ENCODE results near the gene DNAJC1.

Gene DNAJC1

GRCh38 chr10:21985541-21985940 lies 18.0 kb downstream of the DNAJC1 start:
- Histone ChIP-seq H2AFZ (ENCODE audit: insufficient read depth, low read length, poor library complexity) (no peak overlapping the region), H2AK5ac (ENCODE audit: low read length) (no peak overlapping the region), H4K8ac (ENCODE audit: low read depth, low read length) (no peak overlapping the region), H3K14ac (ENCODE audit: low read length) (no peak overlapping the region), H2BK120ac (ENCODE audit: insufficient read depth, low read length, poor library complexity) (no peak overlapping the region), H3K27ac (ENCODE audit: low read depth, low read length) (no peak overlapping the region), H3K4ac (ENCODE audit: low read depth, low read length) (no peak overlapping the region), H3K23ac (ENCODE audit: low read length) (no peak overlapping the region), H3K4me1 (ENCODE audit: control insufficient read depth in 1 of 2, insufficient read depth in 2 of 2, low read length in 2 of 2) (no peaks in the 10 kb centered on the region), H3K4me3 (ENCODE audit: low read depth, low read length) (no peak overlapping the region), H3K4me2 (ENCODE audit: low read length) (no peak overlapping the region), H3K9ac (ENCODE audit: low read length) (no peak overlapping the region), H3K18ac (ENCODE audit: low read length) (no peak overlapping the region), H3K79me1 (ENCODE audit: low read length) (no peaks in the 10 kb centered on the region), H2BK5ac (ENCODE audit: low read depth, low read length, poor library complexity) (no peak overlapping the region), H2BK12ac (ENCODE audit: low read length) (no peak overlapping the region), H3K79me2 (ENCODE audit: control insufficient read depth, insufficient read depth, low read length, poor library complexity) (peaks cover 2% of the 10 kb centered on the region), H4K12ac (ENCODE audit: low read depth, low read length) (no peak overlapping the region), H3K36me3 (ENCODE audit: control insufficient read depth in 1 of 2, insufficient read depth in 2 of 2, low read length in 2 of 2) (no peaks in the 10 kb centered on the region), H3K9me3 (ENCODE audit: insufficient read depth, low read depth, low read length) (no peaks in the 10 kb centered on the region), H3K27me3 (ENCODE audit: insufficient read depth, low read length) (no peaks in the 10 kb centered on the region), H4K91ac (ENCODE audit: low read depth, low read length) (no peak overlapping the region)
- DNase-seq: no peak
- WGBS (ENCODE audit: extremely low coverage, insufficient coverage, insufficient read length): no CpG with 5 or more reads among the region's 1 CpG

- no peak overlapping the region for H4K12ac ChIP-seq (ENCODE audit: low read depth, low read length)
- no peak overlapping the region for H3K4me3 ChIP-seq (ENCODE audit: low read depth, low read length)
- no peak overlapping the region for H3K23ac ChIP-seq (ENCODE audit: low read length)
- H3K4me2 ChIP-seq (ENCODE audit: low read length): no peak overlapping the region
- no CpG with 5 or more reads among the region's 3 CpGs for WGBS (ENCODE audit: extremely low coverage, insufficient coverage, insufficient read length)
- no peaks in the 10 kb centered on the region for H3K36me3 ChIP-seq (ENCODE audit: control insufficient read depth in 1 of 2, insufficient read depth in 2 of 2, low read length in 2 of 2)
- H2AK5ac ChIP-seq (ENCODE audit: low read length): no peak overlapping the region
- H3K4me1 ChIP-seq (ENCODE audit: control insufficient read depth in 1 of 2, insufficient read depth in 2 of 2, low read length in 2 of 2): no peaks in the 10 kb centered on the region
- H3K4ac ChIP-seq (ENCODE audit: low read depth, low read length): no peak overlapping the region
- H3K9me3 ChIP-seq (ENCODE audit: insufficient read depth, low read depth, low read length): no peaks in the 10 kb centered on the region
- peaks cover 2% of the 10 kb centered on the region for H3K79me2 ChIP-seq (ENCODE audit: control insufficient read depth, insufficient read depth, low read length, poor library complexity)
- no peaks in the 10 kb centered on the region for H3K79me1 ChIP-seq (ENCODE audit: low read length)
- no peak overlapping the region for H3K9ac ChIP-seq (ENCODE audit: low read length)
- no peak overlapping the region for H2AFZ ChIP-seq (ENCODE audit: insufficient read depth, low read length, poor library complexity)
- no peak overlapping the region for H3K14ac ChIP-seq (ENCODE audit: low read length)
- H3K27me3 ChIP-seq (ENCODE audit: insufficient read depth, low read length): no peaks in the 10 kb centered on the region
- no peak overlapping the region for H4K91ac ChIP-seq (ENCODE audit: low read depth, low read length)
- H2BK12ac ChIP-seq (ENCODE audit: low read length): no peak overlapping the region
- no peak for DNase-seq
- H3K27ac ChIP-seq (ENCODE audit: low read depth, low read length): no peak overlapping the region
- H2BK5ac ChIP-seq (ENCODE audit: low read depth, low read length, poor library complexity): no peak overlapping the region
- no peak overlapping the region for H4K8ac ChIP-seq (ENCODE audit: low read depth, low read length)
- H3K18ac ChIP-seq (ENCODE audit: low read length): no peak overlapping the region
- H2BK120ac ChIP-seq (ENCODE audit: insufficient read depth, low read length, poor library complexity): no peak overlapping the region
These were observed 22.4 kb downstream of the DNAJC1 start for GRCh38 chr10:21981118-21981517.

- no peak overlapping the region for H2BK5ac ChIP-seq (ENCODE audit: low read depth, low read length, poor library complexity)
- no peak overlapping the region for H3K18ac ChIP-seq (ENCODE audit: low read length)
- no peak overlapping the region for H2AFZ ChIP-seq (ENCODE audit: insufficient read depth, low read length, poor library complexity)
- H3K36me3 ChIP-seq (ENCODE audit: control insufficient read depth in 1 of 2, insufficient read depth in 2 of 2, low read length in 2 of 2): no peaks in the 10 kb centered on the region
- no peaks in the 10 kb centered on the region for H3K4me1 ChIP-seq (ENCODE audit: control insufficient read depth in 1 of 2, insufficient read depth in 2 of 2, low read length in 2 of 2)
- H3K27ac ChIP-seq (ENCODE audit: low read depth, low read length): no peak overlapping the region
- no peak overlapping the region for H3K4ac ChIP-seq (ENCODE audit: low read depth, low read length)
- no peak overlapping the region for H2BK120ac ChIP-seq (ENCODE audit: insufficient read depth, low read length, poor library complexity)
- no peak overlapping the region for H4K8ac ChIP-seq (ENCODE audit: low read depth, low read length)
- H3K27me3 ChIP-seq (ENCODE audit: insufficient read depth, low read length): no peaks in the 10 kb centered on the region
- H3K9ac ChIP-seq (ENCODE audit: low read length): no peak overlapping the region
- DNase-seq: no peak
- H2BK12ac ChIP-seq (ENCODE audit: low read length): no peak overlapping the region
- no peak overlapping the region for H3K23ac ChIP-seq (ENCODE audit: low read length)
- no peak overlapping the region for H3K4me3 ChIP-seq (ENCODE audit: low read depth, low read length)
- no peak overlapping the region for H3K14ac ChIP-seq (ENCODE audit: low read length)
- no peak overlapping the region for H3K4me2 ChIP-seq (ENCODE audit: low read length)
- H4K91ac ChIP-seq (ENCODE audit: low read depth, low read length): no peak overlapping the region
- H2AK5ac ChIP-seq (ENCODE audit: low read length): no peak overlapping the region
- no peaks in the 10 kb centered on the region for H3K9me3 ChIP-seq (ENCODE audit: insufficient read depth, low read depth, low read length)
- H3K79me2 ChIP-seq (ENCODE audit: control insufficient read depth, insufficient read depth, low read length, poor library complexity): peaks cover 2% of the 10 kb centered on the region
- no peak overlapping the region for H4K12ac ChIP-seq (ENCODE audit: low read depth, low read length)
- no peaks in the 10 kb centered on the region for H3K79me1 ChIP-seq (ENCODE audit: low read length)
These were observed 22.8 kb downstream of the DNAJC1 start for GRCh38 chr10:21980691-21981090.

- no peak overlapping the region for H3K14ac ChIP-seq (ENCODE audit: low read length)
- H3K36me3 ChIP-seq (ENCODE audit: control insufficient read depth in 1 of 2, insufficient read depth in 2 of 2, low read length in 2 of 2): no peaks in the 10 kb centered on the region
- no peak overlapping the region for H3K23ac ChIP-seq (ENCODE audit: low read length)
- no CpG with 5 or more reads among the region's 1 CpG for WGBS (ENCODE audit: extremely low coverage, insufficient coverage, insufficient read length)
- H2AFZ ChIP-seq (ENCODE audit: insufficient read depth, low read length, poor library complexity): no peak overlapping the region
- H3K18ac ChIP-seq (ENCODE audit: low read length): no peak overlapping the region
- peaks cover under 1% of the 10 kb centered on the region for H3K79me2 ChIP-seq (ENCODE audit: control insufficient read depth, insufficient read depth, low read length, poor library complexity)
- no peak overlapping the region for H3K27ac ChIP-seq (ENCODE audit: low read depth, low read length)
- H3K4me2 ChIP-seq (ENCODE audit: low read length): no peak overlapping the region
- DNase-seq: no peak
- H3K79me1 ChIP-seq (ENCODE audit: low read length): no peaks in the 10 kb centered on the region
- H3K4ac ChIP-seq (ENCODE audit: low read depth, low read length): no peak overlapping the region
- no peak overlapping the region for H2BK5ac ChIP-seq (ENCODE audit: low read depth, low read length, poor library complexity)
- no peak overlapping the region for H3K4me3 ChIP-seq (ENCODE audit: low read depth, low read length)
- no peak overlapping the region for H3K9ac ChIP-seq (ENCODE audit: low read length)
- H3K27me3 ChIP-seq (ENCODE audit: insufficient read depth, low read length): no peaks in the 10 kb centered on the region
- no peak overlapping the region for H4K12ac ChIP-seq (ENCODE audit: low read depth, low read length)
- H4K91ac ChIP-seq (ENCODE audit: low read depth, low read length): no peak overlapping the region
- no peak overlapping the region for H2BK12ac ChIP-seq (ENCODE audit: low read length)
- no peaks in the 10 kb centered on the region for H3K4me1 ChIP-seq (ENCODE audit: control insufficient read depth in 1 of 2, insufficient read depth in 2 of 2, low read length in 2 of 2)
- no peak overlapping the region for H4K8ac ChIP-seq (ENCODE audit: low read depth, low read length)
- H3K9me3 ChIP-seq (ENCODE audit: insufficient read depth, low read depth, low read length): no peaks in the 10 kb centered on the region
- no peak overlapping the region for H2AK5ac ChIP-seq (ENCODE audit: low read length)
- no peak overlapping the region for H2BK120ac ChIP-seq (ENCODE audit: insufficient read depth, low read length, poor library complexity)
These were observed 25.2 kb downstream of the DNAJC1 start for GRCh38 chr10:21978191-21978862.
